Stimulated activated naive CD8-positive, alpha-beta T cell treated with anti-CD3 and anti-CD28 coated beads, Interleukin-15, Interleukin-2, amounts not matched to agents 100 U/mL and 50 U/mL, for 24 hours (primary cell): ENCODE measurements around the gene UNC45A.
"Not testable (repeated sequence)": the region's sequence is repeated elsewhere in the genome, so short reads cannot be mapped to it uniquely, and the experiment has no call there.

Experiments
- ATAC-seq: fragments of 150-1000 bp; cut with Tn5 transposase; one replicate; pipeline ENCODE4 v1.10.0; 2021
- DNase-seq: peaks from one replicate; pipeline ENCODE4 v3.0.0; 2021

The UNC45A gene

DNA sequence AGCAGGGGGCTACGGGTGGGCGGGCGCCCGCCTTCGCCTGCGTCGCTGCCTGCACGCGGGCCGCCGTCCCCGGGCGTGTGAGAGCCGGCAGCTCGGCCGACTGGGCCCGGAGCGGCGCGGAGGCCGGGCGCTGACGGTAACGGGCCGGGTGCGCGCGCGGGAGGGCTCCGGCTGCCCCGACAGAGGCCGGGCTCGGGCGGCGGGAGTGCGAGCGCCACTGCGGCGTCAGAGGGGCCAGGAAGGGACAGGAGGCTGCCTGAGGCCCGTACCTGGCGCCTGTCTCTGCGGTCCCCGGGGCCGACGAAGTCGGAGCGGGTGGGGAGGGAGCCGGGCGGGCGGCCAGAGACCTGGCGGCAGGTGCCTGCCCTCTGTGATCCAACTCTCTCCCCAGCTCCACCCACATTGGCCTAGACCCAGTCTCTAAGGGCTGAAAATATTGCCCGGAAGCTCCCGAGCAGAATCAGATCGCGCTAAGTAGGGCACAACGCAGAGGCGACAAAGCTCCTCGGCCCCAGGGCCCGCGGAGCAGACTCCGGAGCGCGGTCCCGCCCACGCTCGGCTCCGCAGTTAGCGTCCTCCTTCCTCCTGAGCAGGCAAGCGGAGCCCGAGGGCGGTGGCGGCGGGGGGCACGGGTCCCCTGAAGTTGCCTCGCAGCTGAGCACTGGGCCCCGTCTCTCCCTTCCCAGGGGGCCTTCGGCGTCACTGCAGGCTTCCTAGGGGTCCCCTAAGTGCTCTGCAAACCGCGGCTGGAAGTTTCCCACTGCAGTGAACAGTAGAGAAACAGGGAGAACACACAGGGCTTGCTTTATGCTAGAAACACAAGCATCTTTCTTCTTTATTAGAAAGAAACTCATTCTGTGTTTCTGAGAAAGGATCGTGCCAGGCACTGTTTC lies 32.0 kb upstream of the UNC45A start, which contains the start of gene MAN2A2:
Gene MAN2A2, plus strand, starts transcription at position 463 of the 893 bp plus-strand sequence. CDS start 906 bp downstream, outside the sequence.
- ATAC-seq (peak; percentile 71), DNase-seq (peak; percentile 86)

DNA sequence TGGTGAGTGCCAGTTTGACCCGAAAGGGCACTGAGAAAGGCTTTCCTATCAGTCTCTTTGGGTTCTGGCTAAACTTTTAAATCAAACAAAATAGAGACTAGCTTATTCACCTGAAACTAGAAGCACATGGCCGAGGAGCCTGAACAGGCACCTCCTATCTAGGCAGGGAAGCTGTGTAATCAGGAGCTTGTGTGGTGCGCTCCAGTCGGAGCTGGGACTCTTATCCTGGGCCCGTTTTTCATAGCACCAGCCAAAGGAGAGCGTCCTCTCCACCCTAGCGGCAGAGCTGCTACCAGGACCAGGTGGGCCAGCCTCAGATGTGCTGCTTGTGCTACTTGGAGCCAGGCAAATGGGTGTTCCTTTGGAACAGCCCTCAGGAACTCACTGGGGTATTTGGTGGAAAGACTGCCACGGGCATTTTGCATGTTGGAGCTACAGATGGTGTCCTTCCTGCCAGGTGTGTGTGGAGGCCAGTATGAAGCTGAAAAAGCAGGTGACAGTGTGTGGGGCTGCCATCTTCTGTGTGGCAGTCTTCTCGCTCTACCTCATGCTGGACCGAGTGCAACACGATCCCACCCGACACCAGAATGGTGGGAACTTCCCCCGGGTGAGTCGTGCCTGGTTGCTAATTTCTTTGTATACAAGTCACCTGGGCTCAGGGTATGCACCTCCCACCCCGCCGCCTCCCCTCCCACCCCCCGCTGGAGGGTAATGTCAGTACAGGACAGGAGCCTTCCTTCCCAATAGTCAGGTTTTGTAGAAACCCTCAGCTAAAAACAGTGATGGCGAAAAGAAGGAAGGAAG lies 31.1 kb upstream of the UNC45A start:
- ATAC-seq: no peak
- peak; percentile 33 for DNase-seq

DNA sequence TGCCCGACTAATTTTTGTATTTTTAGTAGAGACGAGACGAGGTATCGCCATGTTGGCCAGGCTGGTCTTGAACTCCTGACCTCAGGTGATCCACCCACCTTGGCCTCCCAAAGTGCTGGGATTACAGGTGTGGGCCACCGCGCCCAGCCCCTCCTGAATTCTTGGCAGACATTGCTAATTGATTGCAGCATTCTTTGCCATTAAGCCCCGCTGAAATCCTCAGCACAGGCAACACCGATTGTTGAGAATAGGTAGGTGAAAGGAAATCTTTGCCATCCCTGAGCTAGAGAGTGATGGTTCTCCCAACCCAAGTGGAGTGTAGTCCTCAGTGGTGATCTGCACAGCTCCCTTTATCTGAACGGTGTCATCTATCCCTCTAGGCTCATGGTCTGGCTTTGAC lies 30.3 kb upstream of the UNC45A start:
- DNase-seq: no peak
- no peak for ATAC-seq

DNA sequence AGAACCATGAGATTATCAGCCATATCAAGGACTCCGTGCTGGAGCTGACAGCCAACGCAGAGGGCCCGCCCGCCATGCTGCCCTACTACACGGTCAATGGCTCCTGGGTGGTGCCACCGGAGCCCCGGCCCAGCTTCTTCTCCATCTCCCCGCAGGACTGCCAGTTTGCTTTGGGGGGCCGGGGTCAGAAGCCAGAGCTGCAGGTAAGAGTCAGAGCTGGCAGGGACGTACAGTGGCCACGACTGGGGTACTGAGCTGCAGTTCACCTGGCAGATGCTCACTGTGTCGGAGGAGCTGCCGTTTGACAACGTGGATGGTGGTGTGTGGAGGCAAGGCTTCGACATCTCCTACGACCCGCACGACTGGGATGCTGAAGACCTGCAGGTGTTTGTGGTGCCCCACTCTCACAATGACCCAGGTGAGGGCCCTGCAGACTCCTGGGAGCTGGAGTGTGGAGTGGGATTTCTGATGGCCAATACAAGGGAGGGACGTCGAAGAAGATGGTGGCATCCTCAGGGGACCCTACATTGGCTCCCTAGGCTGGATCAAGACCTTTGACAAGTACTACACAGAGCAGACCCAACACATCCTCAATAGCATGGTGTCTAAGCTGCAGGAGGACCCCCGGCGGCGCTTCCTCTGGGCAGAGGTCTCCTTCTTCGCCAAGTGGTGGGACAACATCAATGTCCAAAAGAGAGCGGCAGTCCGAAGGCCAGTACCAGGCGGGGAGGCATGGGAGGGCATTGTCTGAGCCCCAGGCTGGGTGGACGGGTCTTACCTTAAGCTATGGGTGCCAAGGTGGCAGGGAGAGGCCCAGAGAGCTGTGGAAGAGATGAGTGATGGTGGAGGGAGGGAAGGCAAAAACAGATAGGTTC lies 29.5 kb upstream of the UNC45A start:
- DNase-seq (no peak), ATAC-seq (no peak)

DNA sequence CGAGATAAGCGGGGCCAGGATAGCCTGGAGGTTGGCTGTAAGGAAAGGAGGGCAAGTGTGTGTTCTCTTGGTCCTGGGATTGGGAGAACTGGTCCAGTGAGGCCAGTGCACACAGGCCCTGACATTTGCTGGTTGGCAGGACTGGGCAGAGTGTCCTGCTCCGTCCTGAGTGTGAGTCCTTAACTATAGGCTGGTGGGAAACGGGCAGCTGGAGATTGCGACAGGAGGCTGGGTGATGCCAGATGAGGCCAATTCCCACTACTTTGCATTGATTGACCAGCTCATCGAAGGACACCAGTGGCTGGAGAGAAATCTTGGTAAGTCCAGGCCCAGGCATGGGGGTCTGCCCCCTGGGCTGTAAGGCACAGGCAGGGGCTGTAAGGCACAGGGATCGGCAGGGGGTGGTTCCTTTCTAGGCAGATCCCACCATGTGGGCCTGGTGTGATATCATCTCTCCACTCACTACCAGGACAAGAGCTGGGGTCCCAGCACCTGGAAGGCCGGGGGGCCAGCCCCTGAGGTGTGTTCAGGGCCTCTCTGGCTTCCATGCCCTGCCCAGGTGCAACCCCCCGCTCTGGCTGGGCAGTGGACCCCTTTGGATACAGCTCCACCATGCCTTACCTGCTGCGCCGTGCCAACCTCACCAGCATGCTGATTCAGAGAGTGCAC lies 28.8 kb upstream of the UNC45A start:
- DNase-seq (no peak), ATAC-seq (no peak)

DNA sequence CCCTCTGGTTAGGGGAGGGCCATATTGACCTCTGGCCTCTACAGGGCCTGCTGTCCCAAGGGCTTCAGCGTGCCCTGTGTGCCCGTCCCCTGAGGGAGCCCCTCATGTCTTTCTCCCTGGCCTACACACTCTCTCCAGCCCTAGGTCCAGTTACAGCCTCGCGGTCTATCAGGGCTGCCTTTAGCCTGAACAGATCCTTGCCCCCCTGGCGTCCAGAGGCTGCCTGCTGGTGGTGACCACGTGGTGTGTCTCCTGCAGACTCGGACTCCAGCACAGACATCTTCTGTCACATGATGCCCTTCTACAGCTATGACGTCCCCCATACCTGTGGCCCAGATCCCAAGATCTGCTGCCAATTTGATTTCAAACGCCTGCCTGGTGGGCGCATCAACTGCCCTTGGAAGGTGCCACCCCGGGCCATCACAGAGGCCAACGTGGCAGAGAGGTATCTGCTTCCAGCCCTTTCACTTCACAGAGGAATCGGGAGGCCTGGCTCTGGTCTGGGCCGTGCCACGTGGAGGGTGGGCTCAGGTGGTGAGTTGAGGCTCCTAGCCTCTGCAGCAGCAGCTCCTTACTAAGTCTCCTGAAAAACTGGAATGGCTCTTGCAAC lies 27.9 kb upstream of the UNC45A start:
- no peak for DNase-seq
- ATAC-seq: no peak

DNA sequence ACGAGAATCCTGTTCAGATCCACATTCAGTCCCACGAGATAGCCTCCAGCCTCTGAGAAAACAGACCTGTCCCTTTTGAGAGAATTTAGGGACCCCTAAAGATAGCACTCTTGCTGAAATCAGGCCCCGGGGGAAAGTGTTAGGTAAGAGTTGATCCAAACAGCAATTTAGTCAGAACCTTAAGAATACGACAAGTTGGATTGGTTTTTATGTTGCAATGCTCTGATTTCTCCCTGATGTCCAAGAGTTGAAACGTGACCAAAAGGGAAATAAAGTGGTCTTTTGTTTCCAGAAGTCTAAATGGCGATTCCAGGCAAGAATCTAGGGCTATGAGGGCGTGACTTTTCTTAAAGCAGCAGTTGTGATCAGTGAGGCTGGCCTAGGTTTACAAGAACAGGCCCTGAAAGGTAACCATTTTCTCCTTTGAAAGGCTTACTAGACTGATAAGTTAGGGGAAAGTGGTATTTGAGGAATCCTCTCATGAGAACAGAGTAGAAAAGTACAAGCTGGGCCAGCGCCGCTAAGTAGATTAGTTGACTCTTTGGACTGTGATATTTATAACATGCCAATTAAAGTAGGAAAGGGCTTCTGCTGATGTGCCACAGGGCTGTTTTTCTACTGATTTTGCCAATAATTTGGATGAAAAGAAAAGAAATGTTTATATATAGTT lies 27.1 kb upstream of the UNC45A start:
- DNase-seq: no peak
- no peak for ATAC-seq

DNA sequence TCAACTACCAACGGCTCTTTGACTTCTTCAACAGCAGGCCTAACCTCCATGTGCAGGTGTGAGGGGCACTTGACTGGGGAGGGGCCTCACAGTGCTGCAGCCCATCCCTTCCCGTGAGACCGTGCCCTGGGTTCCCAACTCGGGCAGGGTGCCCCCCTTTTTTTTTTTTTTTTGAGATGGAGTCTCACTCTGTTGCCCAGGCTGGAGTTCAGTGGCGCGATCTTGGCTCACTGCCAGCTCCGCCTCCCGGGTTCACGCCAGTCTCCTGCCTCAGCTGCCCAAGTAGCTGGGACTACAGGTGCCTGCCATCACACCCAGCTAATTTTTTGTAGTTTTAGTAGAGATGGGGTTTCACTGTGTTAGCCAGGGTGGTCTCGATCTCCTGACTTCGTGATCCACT lies 25.6 kb upstream of the UNC45A start:
- DNase-seq, ATAC-seq: not testable (repeated sequence)

DNA sequence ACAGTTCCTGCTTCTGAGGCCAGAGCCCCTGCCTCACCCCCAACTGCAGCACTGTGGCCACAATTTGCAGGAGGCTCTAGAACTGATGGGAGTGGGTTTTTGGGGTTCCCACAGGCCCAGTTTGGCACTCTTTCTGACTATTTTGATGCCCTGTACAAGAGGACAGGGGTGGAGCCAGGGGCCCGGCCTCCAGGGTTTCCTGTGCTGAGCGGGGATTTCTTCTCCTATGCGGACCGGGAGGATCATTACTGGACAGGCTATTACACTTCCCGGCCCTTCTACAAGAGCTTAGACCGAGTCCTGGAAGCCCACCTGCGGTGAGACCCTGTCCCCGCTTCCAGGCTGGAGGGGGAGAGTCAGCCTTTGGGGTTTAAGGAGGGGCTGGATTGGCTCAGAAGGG lies 25.1 kb upstream of the UNC45A start:
- no peak for ATAC-seq
- no peak for DNase-seq

DNA sequence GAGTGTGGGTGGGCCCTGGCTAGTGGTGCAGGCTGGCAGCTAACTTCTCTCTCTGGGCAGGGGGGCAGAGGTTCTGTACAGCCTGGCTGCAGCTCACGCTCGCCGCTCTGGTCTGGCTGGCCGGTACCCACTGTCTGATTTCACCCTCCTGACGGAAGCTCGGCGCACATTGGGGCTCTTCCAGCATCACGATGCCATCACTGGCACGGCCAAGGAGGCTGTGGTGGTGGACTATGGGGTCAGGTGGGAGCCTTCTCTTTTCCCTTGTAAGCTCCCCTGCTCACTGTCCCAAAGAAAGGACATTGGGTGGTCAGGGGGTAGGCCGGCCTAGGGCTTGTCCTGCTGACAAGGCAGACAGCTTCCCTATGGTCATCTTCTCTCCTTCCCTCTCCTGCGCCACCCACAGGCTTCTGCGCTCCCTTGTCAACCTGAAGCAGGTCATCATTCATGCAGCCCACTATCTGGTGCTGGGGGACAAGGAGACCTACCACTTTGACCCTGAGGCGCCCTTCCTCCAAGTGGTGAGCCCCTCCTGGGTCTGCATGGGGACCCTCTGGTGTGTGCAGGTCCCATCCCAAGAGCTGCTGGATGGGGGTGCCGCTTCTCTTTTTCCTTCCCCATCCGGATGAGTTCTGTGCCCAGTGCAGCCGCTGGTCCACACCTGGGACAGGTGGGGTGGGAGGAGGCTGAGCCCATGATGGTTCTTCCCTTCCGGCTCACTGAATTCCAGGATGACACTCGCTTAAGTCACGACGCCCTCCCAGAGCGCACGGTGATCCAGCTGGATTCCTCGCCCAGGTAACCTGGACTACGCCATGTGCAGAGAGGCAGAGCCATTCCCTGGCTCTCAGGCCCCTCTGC lies 24.4 kb upstream of the UNC45A start:
- no peak for ATAC-seq
- no peak for DNase-seq

DNA sequence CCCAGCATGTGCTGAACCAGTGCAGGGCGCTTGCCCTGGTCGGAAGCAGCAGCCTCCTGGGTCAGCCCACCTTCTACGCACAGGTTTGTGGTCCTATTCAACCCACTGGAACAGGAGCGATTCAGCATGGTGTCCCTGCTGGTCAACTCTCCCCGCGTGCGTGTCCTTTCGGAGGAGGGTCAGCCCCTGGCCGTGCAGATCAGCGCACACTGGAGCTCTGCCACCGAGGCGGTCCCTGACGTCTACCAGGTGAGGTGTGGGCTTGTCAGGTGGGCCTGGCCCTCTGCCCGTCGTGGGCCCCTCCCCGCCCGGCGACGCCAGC lies 23.8 kb upstream of the UNC45A start:
- no peak for ATAC-seq
- no peak for DNase-seq

DNA sequence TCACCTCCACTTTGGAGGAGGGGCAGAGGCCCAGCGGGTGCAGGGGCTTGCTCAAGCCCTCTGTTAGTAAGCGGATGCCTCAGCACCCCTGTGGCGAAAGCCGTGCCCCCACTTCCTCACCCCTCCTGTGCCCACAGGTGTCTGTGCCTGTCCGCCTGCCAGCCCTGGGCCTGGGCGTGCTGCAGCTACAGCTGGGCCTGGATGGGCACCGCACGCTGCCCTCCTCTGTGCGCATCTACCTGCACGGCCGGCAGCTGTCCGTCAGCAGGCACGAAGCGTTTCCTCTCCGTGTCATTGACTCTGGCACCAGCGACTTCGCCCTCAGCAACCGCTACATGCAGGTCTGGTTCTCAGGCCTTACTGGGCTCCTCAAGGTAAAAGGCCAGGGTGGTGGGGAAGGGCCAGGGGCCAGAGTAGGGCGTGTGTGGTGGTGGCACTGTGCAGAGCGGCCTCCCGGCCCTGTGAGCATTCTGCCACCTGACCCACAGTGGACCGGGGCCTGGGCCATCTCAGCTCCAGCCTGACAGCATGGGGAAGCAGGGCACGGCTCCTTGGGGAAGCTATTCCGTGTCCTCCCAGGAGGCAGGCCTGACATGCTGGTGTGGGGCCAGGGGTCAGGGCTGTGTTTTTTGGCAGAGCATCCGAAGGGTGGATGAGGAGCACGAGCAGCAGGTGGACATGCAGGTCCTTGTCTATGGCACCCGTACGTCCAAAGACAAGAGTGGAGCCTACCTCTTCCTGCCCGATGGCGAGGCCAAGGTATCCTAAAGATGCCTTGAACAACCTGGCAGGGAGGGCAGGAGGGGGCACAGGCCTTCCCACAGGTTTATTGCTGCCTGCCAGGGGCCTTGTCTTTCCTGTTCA lies 22.9 kb upstream of the UNC45A start:
- ATAC-seq (no peak), DNase-seq (no peak)

DNA sequence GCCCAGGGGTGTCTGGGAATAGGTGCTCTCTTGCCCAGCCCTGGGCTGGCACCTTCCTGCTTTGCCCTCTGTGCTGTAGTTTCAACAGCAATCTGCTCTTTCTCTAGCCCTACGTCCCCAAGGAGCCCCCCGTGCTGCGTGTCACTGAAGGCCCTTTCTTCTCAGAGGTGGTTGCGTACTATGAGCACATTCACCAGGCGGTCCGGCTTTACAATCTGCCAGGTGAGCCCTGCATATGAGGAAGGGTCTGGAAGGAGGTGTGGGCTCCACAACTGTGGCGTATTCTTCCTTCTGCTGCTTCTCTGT lies 22.4 kb upstream of the UNC45A start:
- DNase-seq: no peak
- ATAC-seq: no peak

DNA sequence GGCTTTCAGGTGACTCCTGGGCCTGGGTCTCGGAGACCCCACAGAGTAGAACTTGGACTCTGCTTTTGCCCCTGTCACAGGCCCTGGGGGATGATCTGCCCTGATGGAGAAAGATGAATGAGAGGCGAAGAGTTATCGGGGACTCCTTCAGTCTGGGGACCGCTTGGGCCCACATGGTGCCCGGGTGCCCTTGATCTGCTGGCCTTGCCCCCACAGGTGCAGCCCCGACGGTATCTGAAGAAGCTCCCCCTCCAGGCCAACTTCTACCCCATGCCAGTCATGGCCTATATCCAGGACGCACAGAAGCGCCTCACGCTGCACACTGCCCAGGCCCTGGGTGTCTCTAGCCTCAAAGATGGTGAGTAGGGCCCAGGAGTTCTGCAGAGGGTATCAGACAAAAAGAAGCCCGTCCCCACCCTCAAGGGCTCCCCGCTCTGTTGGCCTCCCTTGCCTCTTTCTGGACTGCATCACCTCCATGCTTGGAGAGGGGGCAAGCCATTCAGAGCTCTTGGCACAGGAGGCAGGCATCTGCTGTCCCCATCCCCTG lies 21.6 kb upstream of the UNC45A start:
- DNase-seq (no peak), ATAC-seq (no peak)

DNA sequence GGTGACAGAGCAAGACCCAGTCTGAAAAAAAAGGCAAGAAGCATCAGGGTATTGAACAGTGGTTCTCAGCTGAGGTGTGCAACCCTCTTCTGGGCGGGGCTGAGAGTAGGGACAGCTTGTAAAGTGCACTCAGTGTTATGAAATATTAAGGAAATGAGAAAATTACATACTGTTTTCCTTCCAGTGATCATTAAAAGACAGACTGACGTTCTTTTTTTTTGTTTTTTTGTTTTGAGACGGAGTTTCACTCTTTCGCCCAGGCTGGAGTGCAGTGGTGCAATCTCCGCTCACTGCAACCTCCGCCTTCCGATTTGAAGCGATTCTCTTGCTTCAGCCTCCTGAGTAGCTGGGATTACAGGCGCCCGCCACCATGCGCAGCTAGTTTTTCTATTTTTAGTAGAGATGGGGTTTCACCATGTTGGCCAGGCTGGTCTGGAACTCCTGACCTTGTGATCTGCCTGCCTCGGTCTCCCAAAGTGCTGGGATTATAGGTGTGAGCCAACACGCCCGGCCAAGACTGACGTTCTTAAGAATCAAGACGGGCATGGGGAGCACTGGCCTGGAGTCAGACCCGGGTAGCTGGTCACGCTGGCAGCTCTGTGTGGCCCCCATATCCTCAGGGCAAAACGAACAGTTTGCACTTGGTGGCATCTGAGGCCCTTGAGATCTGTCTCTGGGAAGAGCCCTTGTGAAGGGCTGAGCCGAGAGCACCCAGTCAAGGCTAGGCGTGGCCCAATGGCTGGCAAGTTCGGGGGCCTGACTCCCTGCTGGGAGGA lies 20.6 kb upstream of the UNC45A start:
- ATAC-seq: no peak
- no peak for DNase-seq

DNA sequence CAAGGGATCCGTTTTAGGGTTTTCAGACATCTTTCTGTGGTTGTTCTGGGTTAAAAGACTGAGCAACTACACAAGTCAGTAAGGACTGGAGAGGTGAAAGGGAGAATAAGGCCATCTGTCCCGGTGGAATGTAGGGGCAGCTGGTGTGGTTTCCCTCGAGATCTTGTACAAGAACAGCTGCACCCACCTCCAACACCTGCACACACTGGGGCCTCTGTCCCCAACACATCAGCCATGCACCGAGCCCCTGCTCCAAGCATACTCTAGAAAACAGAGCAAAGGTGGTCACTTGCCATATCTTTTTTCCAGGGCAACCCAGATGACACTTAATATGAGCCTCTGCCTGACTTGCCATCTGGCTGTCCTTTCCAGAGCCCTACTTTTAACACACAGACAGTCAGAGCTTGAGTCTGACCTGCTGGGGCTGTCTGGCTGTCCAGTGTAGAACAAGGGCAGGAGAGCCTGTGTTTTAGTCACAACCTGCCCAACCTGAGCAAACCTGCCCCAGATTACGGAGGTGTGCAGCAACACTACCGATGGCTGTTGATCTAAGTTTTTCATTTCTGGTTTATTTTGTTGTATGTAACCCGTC lies 19.8 kb upstream of the UNC45A start:
- ATAC-seq (no peak), DNase-seq (no peak)

DNA sequence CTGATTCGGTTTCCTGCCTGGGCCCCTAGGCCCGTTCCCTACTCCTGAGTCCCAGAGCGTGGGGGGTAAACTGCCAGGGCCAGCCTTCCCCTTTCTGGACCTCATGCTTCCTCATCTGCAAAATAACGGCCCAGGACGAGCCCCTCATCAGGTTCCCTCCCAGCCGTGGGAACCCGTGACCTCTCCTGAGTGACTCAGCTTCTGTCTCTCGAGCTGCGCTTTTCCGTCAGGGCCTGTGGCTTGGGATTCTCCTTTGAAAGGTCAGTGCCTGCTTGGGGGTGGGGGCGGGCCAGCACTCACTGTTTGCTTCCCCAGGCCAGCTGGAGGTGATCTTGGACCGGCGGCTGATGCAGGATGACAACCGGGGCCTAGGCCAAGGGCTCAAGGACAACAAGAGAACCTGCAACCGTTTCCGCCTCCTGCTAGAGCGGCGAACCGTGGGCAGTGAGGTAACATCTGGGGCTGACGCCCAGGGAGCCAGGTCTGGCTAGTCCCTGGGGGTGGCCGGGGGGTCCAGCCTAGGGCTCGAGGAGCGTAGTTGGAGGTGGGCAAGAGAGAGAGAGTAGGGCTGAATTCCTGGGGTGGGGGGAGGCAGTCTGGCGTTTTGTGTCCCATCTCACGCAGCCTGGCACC lies 19.2 kb upstream of the UNC45A start:
- ATAC-seq: no peak
- DNase-seq: no peak
